Peyer's patch (tissue), 4 donors: ENCODE results near the gene ARRDC1. TPM values are rescaled to one million over a fixed set of nuclear protein-coding genes. Genes with fewer than 3 reads are reported as not detected.

ENCODE experiments used
- DNase-seq, 3 donors: peaks; one replicate each; pipeline ENCODE4 v3.0.0-alpha.2; 2017 to 2019
- H3K27ac ChIP-seq, 4 donors: fragments of 200-600 bp; sonication (generic); one replicate each; pipeline ENCODE4 v1.5.1; 2016 to 2019
- H3K27me3 ChIP-seq, 2 donors: fragments of 200-600 bp; sonication (generic); one replicate each; pipeline ENCODE4 v1.5.1; 2019
- H3K36me3 ChIP-seq, 3 donors: fragments of 200-600 bp; sonication (generic); one replicate each; pipeline ENCODE4 v1.5.1; 2016 to 2019
- H3K4me1 ChIP-seq, 4 donors: fragments of 200-600 bp; sonication (generic); one replicate each; pipeline ENCODE4 v1.5.1; 2016 to 2019
- H3K4me3 ChIP-seq, 4 donors: fragments of 200-600 bp; sonication (generic); 1 replicate in 3 of 4; 2 replicates in 1 of 4; pipeline ENCODE4 v1.5.1; 2016 to 2019; ENCODE audit warnings: mild to moderate bottlenecking in 1 of 4
- H3K9me3 ChIP-seq, 4 donors: fragments of 200-600 bp; sonication (generic); one replicate each; pipeline ENCODE4 v1.5.1; 2016 to 2019; ENCODE audit warnings: mild to moderate bottlenecking in 1 of 4
- CTCF ChIP-seq, 6 experiments: fragments of 450-650 bp in 4 of 6; fragments of 200-600 bp in 2 of 6; sonication (generic) in 1 of 6; IDR thresholded peaks; one replicate each; pipeline ENCODE4 v1.5.1; 2017 to 2019; ENCODE audit warnings: antibody characterized with exemption in 6 of 6, mild to moderate bottlenecking in 3 of 6, moderate library complexity in 1 of 6
- POLR2A ChIP-seq, 2 donors: fragments of 450-650 bp; IDR thresholded peaks; one replicate each; pipeline ENCODE4 v1.5.1; 2017; ENCODE audit warnings: antibody characterized with exemption in 2 of 2, mild to moderate bottlenecking in 2 of 2, moderate library complexity in 2 of 2
- total RNA-seq, 4 donors: library from RNA; depleted of rRNA; stranded (reverse); fragments of >200 nt; gene quantifications; one replicate each; pipeline ENCODE4 v1.1.0, GENCODE V29; 2016

The ARRDC1 gene
- total RNA-seq, 4 donors from 2014 or later, result 102 to 341 (median 175) TPM

GRCh38 chr9:137612741-137613142 is 7.3 kb downstream of the ARRDC1 start:
- TF ChIP-seq POLR2A (IDR thresholded peaks at IDR 0.05) (no peak), CTCF (IDR thresholded peaks at IDR 0.05) (no peak)
- Histone ChIP-seq H3K9me3 (no peaks in the 10 kb centered on the region), H3K27me3 (no peaks in the 10 kb centered on the region), H3K36me3 (peaks cover 0 to 41% (median 0%) of the 10 kb centered on the region in 3 donors), H3K4me1 (peaks cover 2 to 54% (median 15%) of the 10 kb centered on the region in 4 donors), H3K4me3 (peak overlapping the region in 2 of 4 donors; percentile 25 to 30), H3K27ac (peak overlapping the region in 3 of 4 donors; percentile 85 to 96 (median 94))
- no peak for DNase-seq

GRCh38 chr9:137613259-137613658 is 7.8 kb downstream of the ARRDC1 start:
- Histone ChIP-seq H3K27me3 (no peaks in the 10 kb centered on the region), H3K4me1 (peaks cover 7 to 54% (median 17%) of the 10 kb centered on the region in 4 donors), H3K4me3 (peak overlapping the region in 1 of 4 donors; percentile 25), H3K9me3 (no peaks in the 10 kb centered on the region), H3K36me3 (peaks cover 0 to 41% (median 0%) of the 10 kb centered on the region in 3 donors), H3K27ac (peak overlapping the region in 3 of 4 donors; percentile 85 to 96 (median 94))
- TF ChIP-seq CTCF (IDR thresholded peaks at IDR 0.05) (no peak), POLR2A (IDR thresholded peaks at IDR 0.05) (no peak)
- DNase-seq, result no peak

GRCh38 chr9:137613738-137614523 is 8.4 kb downstream of the ARRDC1 start:
- DNase-seq, result peak in 1 of 3 donors; percentile 52
- TF ChIP-seq CTCF (IDR thresholded peaks at IDR 0.05) (no peak), POLR2A (IDR thresholded peaks at IDR 0.05) (no peak)
- Histone ChIP-seq H3K9me3 (no peaks in the 10 kb centered on the region), H3K4me3 (no peak overlapping the region), H3K27ac (peak overlapping the region in 2 of 4 donors; percentile 94 to 96), H3K36me3 (peaks cover 0 to 40% (median 0%) of the 10 kb centered on the region in 3 donors), H3K4me1 (peaks cover 7 to 50% (median 17%) of the 10 kb centered on the region in 4 donors), H3K27me3 (no peaks in the 10 kb centered on the region)

- TF ChIP-seq CTCF (IDR thresholded peaks at IDR 0.05), result no peak
- TF ChIP-seq POLR2A (IDR thresholded peaks at IDR 0.05), result no peak
- peak in 1 of 3 donors; percentile 44 for DNase-seq
- Histone ChIP-seq H3K4me1 (peaks cover 7 to 51% (median 17%) of the 10 kb centered on the region in 4 donors), H3K27ac (no peak overlapping the region), H3K9me3 (no peaks in the 10 kb centered on the region), H3K4me3 (no peak overlapping the region), H3K36me3 (peaks cover 0 to 33% (median 0%) of the 10 kb centered on the region in 3 donors), H3K27me3 (no peaks in the 10 kb centered on the region)
Measured at GRCh38 chr9:137614631-137615386, 9.3 kb downstream of the ARRDC1 start.

- Histone ChIP-seq H3K36me3 (peaks cover 0 to 33% (median 0%) of the 10 kb centered on the region in 3 donors), H3K9me3 (no peaks in the 10 kb centered on the region), H3K4me3 (no peak overlapping the region), H3K27me3 (no peaks in the 10 kb centered on the region), H3K4me1 (peaks cover 7 to 57% (median 20%) of the 10 kb centered on the region in 4 donors), H3K27ac (no peak overlapping the region)
- DNase-seq, result no peak
- TF ChIP-seq POLR2A (IDR thresholded peaks at IDR 0.05) (no peak), CTCF (IDR thresholded peaks at IDR 0.05) (no peak)
Measured at GRCh38 chr9:137615387-137615871, 9.9 kb downstream of the ARRDC1 start.
